Immature natural killer cell (primary cell): ENCODE results near the gene MMS19. TPM values are rescaled to one million over a fixed set of nuclear protein-coding genes. Genes with fewer than 3 reads are reported as not detected.

ENCODE experiments used
- polyA plus RNA-seq, 3 donors: library from polyadenylated mRNA; unstranded; fragments of 300-500 nt; fragmentation: Illumina TruSeq; gene quantifications; one replicate each; pipeline ENCODE4 v1.2.3, GENCODE V29; 2021

The MMS19 gene
- polyA plus RNA-seq, 3 donors from 2014 or later = 21.8 to 32.0 (median 29.6) TPM

Other genes with a start within 250 kb of the MMS19 start
- 1 to 10 TPM; 4.9 to 8.2 (median 6.7) TPM for gene ARHGAP19, start 205.8 kb downstream of the MMS19 start, polyA plus RNA-seq
- gene FRAT1, start 179.2 kb downstream of the MMS19 start, polyA plus RNA-seq = 10 to 100 TPM in 1 of 3 donors, 1 to 10 TPM in 2; 8.0 to 15.2 (median 8.1) TPM
- gene FRAT2, start 163.7 kb downstream of the MMS19 start, polyA plus RNA-seq = 10 to 100 TPM; 11.5 to 22.5 (median 15.9) TPM
- 1 to 10 TPM; 4.6 to 8.5 (median 7.0) TPM for gene RRP12, start 97.1 kb downstream of the MMS19 start, polyA plus RNA-seq
- gene PGAM1, start 72.2 kb downstream of the MMS19 start, polyA plus RNA-seq = 100 to 1,000 TPM; 315 to 415 (median 316) TPM
- 10 to 100 TPM; 60.3 to 96.0 (median 66.8) TPM for gene EXOSC1, start 52.4 kb downstream of the MMS19 start, polyA plus RNA-seq
- gene ZDHHC16, start 52.2 kb downstream of the MMS19 start, polyA plus RNA-seq = 10 to 100 TPM; 19.9 to 38.5 (median 27.1) TPM
- 1 to 10 TPM; 1.7 to 3.2 (median 2.9) TPM for gene UBTD1, start 502 bp upstream of the MMS19 start, polyA plus RNA-seq
- gene ANKRD2, start 74.4 kb upstream of the MMS19 start, polyA plus RNA-seq = not detected
- not detected for gene HOGA1, start 86.0 kb upstream of the MMS19 start, polyA plus RNA-seq
- gene C10orf62, start 91.3 kb upstream of the MMS19 start, polyA plus RNA-seq = not detected
- gene MORN4, start 135.1 kb upstream of the MMS19 start, polyA plus RNA-seq = 1 to 10 TPM in 2 of 3 donors, under 1 TPM in 1; 0.80 to 6.1 (median 1.1) TPM
- 10 to 100 TPM; 12.6 to 19.6 (median 17.6) TPM for gene PI4K2A, start 142.2 kb upstream of the MMS19 start, polyA plus RNA-seq
- 10 to 100 TPM in 1 of 3 donors, 1 to 10 TPM in 2; 3.0 to 14.1 (median 4.4) TPM for gene AVPI1, start 188.8 kb upstream of the MMS19 start, polyA plus RNA-seq
- gene MARVELD1, start 215.3 kb upstream of the MMS19 start, polyA plus RNA-seq = 1 to 10 TPM in 1 of 3 donors, under 1 TPM in 1, not detected in 1; 0.19 to 1.0 TPM
- gene ZFYVE27, start 238.7 kb upstream of the MMS19 start, polyA plus RNA-seq = 10 to 100 TPM; 20.0 to 31.8 (median 26.1) TPM